GM10248 (cell line): ENCODE results near the gene KIF12.

Source experiments
- CTCF ChIA-PET: fragments of 300-600 bp; sonication (Branson Sonifier 250); formaldehyde crosslinking; extraction: SDS; loops from one replicate; lab custom pipeline; 2021; ENCODE audit warnings: antibody characterized with exemption; lab: Yijun Ruan, JAX
- POLR2A ChIA-PET: fragments of 350-650 bp; sonication (Branson Sonifier 250); formaldehyde crosslinking; extraction: SDS; loops from one replicate; lab custom pipeline; 2020; ENCODE audit warnings: antibody characterized with exemption; lab: Yijun Ruan, JAX
- DNase-seq: peaks from one replicate; pipeline ENCODE4 v3.0.0; 2012; ENCODE audit errors: extremely low spot score
- CTCF ChIP-seq: IDR thresholded peaks from 2 replicates; pipeline ENCODE4 v1.5.1; 2012; ENCODE audit warnings: mild to moderate bottlenecking, low read depth; ENCODE audit errors: extremely low read depth, missing control alignments, control extremely low read depth

KIF12 gene

GRCh38 chr9:114072184-114073140 lies 26.6 kb downstream of the KIF12 start:
- DNase-seq = no peak

GRCh38 chr9:114071197-114071795 lies 27.8 kb downstream of the KIF12 start:
- no peak for TF ChIP-seq CTCF
- ChIA-PET CTCF (interaction anchor here (0.7 to 6.3 kb wide), 2 partner anchors 11 to 12 kb away, joined by 3 to 41 read pairs; no protein-coding TSS in a partner anchor), POLR2A (no interaction called here)
- DNase-seq = no peak

More at GRCh38 chr9:114072184-114073140, 26.6 kb downstream of the KIF12 start:
- CTCF ChIA-PET = interaction anchor here (1.2 to 6.3 kb wide), 2 partner anchors 10 to 35 kb away, joined by 3 to 41 read pairs; no protein-coding TSS in a partner anchor
- TF ChIP-seq CTCF = no peak
- POLR2A ChIA-PET = no interaction called here

- CTCF ChIA-PET = interaction anchor here (6.3 kb wide), 1 partner anchor 12 kb away, joined by 41 read pairs; no protein-coding TSS in a partner anchor
- no peak for TF ChIP-seq CTCF
- POLR2A ChIA-PET = no interaction called here
- no peak for DNase-seq
Measured at GRCh38 chr9:114070188-114071103, 28.6 kb downstream of the KIF12 start.

GRCh38 chr9:114069476-114070187 lies 29.5 kb downstream of the KIF12 start:
- ChIA-PET POLR2A (no interaction called here), CTCF (interaction anchor here (6.3 kb wide), 1 partner anchor 13 kb away, joined by 41 read pairs; no protein-coding TSS in a partner anchor)
- no peak for TF ChIP-seq CTCF
- no peak for DNase-seq

- TF ChIP-seq CTCF = no peak
- no peak for DNase-seq
- ChIA-PET CTCF (no interaction called here), POLR2A (no interaction called here)
Measured at GRCh38 chr9:114065304-114065703, 33.8 kb downstream of the KIF12 start.
